Esophagus squamous epithelium (tissue), 5 donors: ENCODE measurements around the gene EIF4EBP2. TPM values are rescaled to one million over a fixed set of nuclear protein-coding genes. Genes with fewer than 3 reads are reported as not detected.

ENCODE experiments used
- DNase-seq: peaks from one replicate; lab custom pipeline; 2025; lab: John Stamatoyannopoulos, UW
- H3K27ac ChIP-seq, 4 donors: fragments of 200-600 bp; sonication (generic); one replicate each; pipeline ENCODE4 v1.5.1; 2016 to 2019; ENCODE audit warnings: mild to moderate bottlenecking in 1 of 4
- H3K27me3 ChIP-seq, 4 donors: fragments of 200-600 bp; sonication (generic); 1 replicate in 3 of 4; 2 replicates in 1 of 4; pipeline versions ENCODE4 v1.5.1 to v1.6.0; 2017 to 2021; ENCODE audit warnings: antibody characterized with exemption in 1 of 4
- H3K36me3 ChIP-seq, 3 donors: fragments of 200-600 bp; sonication (generic); one replicate each; pipeline ENCODE4 v1.5.1; 2016 to 2019
- H3K4me1 ChIP-seq, 3 donors: fragments of 200-600 bp; sonication (generic); one replicate each; pipeline ENCODE4 v1.5.1; 2017 to 2019
- H3K4me3 ChIP-seq, 4 donors: fragments of 200-600 bp; sonication (generic); 1 replicate in 3 of 4; 2 replicates in 1 of 4; pipeline ENCODE4 v1.5.1; 2016 to 2019; ENCODE audit warnings: mild to moderate bottlenecking in 2 of 4, moderate library complexity in 1 of 4
- H3K9me3 ChIP-seq, 3 donors: fragments of 200-600 bp; sonication (generic); one replicate each; pipeline ENCODE4 v1.5.1; 2016 to 2019
- CTCF ChIP-seq, 6 experiments: fragments of 450-650 bp in 4 of 6; fragments of 200-600 bp in 2 of 6; sonication (generic) in 2 of 6; IDR thresholded peaks; one replicate each; pipeline ENCODE4 v1.5.1; 2016 to 2019; ENCODE audit warnings: antibody characterized with exemption in 6 of 6, mild to moderate bottlenecking in 4 of 6, moderate library complexity in 4 of 6
- POLR2A ChIP-seq, 4 donors: fragments of 450-650 bp; IDR thresholded peaks; one replicate each; pipeline ENCODE4 v1.6.1; 2017; ENCODE audit warnings: antibody characterized with exemption in 4 of 4, mild to moderate bottlenecking in 4 of 4, moderate library complexity in 3 of 4
- WGBS, 2 donors: methylation state at CpG; one replicate each; pipeline ENCODE4 v1.1.5; 2018; 5-methylcytosine and 5-hydroxymethylcytosine counted together
- intact Hi-C: fragments of 100-400 bp; cut with DNase I; formaldehyde crosslinking; loops from one replicate; pipeline ENCODE4 v1.15.0; 2022
- total RNA-seq, 4 donors: library from RNA; depleted of rRNA; stranded (reverse); fragments of >200 nt; gene quantifications; one replicate each; pipeline ENCODE4 v1.1.0, GENCODE V29; 2016
- donor health status: DM: yes; HTN: yes; CAD: no.

EIF4EBP2 gene
- total RNA-seq, 4 donors from 2014 or later = 34.5 to 57.2 (median 43.2) TPM

DNA sequence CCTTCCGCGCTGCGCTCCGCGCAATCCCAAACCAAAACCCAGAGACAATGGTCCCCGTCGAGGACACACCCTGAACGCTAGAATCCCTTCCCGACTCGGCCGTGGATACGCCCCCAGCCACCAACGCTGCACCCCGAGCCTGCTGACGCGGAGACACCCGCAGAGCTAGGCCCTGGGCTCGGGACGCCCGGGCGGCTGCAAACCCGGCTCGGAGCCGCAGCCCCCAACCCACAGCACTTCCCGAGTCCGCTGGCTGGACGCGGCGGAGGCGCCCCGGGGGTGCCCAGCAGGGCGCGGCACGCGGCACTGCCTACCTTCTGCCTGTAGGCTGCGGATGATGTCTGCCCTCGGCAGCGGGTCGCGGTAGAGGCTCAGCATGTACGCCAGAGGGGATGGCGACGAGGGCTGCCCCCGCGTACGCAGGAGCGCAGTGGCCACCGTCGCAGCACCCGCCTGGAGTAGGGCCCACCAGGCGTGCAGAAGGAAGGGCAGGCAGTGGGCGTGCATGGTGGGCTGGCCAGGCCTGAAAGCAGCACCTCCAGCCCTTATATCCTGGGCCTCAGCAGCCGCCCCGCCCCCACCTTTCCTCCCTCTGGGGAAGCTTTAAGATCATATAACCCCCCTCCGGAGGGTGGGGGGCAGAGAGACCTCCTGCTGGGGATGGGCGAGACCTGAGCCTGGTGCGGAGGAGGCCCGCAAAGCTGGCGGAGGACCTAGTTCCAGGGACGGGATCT is 37.4 kb downstream of the EIF4EBP2 start, which contains the start of gene NODAL:
NODAL (minus strand) TSS at position 521 of the 734 bp plus-strand sequence; CDS start at position 507, 14 bp downstream.
- H3K4me3 ChIP-seq = peak within 1 kb of the TSS in 3 of 4 donors; percentile 4 to 60 (median 34)
- no peak for DNase-seq
- TF ChIP-seq POLR2A (IDR thresholded peaks at IDR 0.05) (no peak), CTCF (IDR thresholded peaks at IDR 0.05) (peak in 1 of 6 experiments; percentile 5)
- H3K9me3 ChIP-seq = no peaks in the 10 kb centered on the region
- peaks cover 10 to 55% (median 20%) of the 10 kb centered on the region in 4 donors for H3K27me3 ChIP-seq
- WGBS, 2 donors = 40% methylated on average over 1 of the region's 60 CpGs; no CpG with 5 or more reads in 1 of the 2 donors
- H3K4me1 ChIP-seq = peaks cover 15 to 37% (median 16%) of the 10 kb centered on the region in 3 donors
- H3K36me3 ChIP-seq = no peaks in the 10 kb centered on the region
- H3K27ac ChIP-seq = no peak within 1 kb of the TSS
- intact Hi-C loops = no loop called here

- DNase-seq = no peak
- WGBS, 2 donors = 20 to 39% methylated on average over 2 to 5 of the region's 12 CpGs
- Histone ChIP-seq H3K9me3 (no peaks in the 10 kb centered on the region), H3K27me3 (peaks cover 10 to 55% (median 20%) of the 10 kb centered on the region in 4 donors), H3K36me3 (no peaks in the 10 kb centered on the region), H3K4me1 (peaks cover 15 to 41% (median 16%) of the 10 kb centered on the region in 3 donors), H3K27ac (no peak overlapping the region), H3K4me3 (peak overlapping the region in 1 of 4 donors; percentile 60)
- TF ChIP-seq POLR2A (IDR thresholded peaks at IDR 0.05) = no peak
- TF ChIP-seq CTCF (IDR thresholded peaks at IDR 0.05) = no peak
- intact Hi-C loops = no loop called here
Measured at GRCh38 chr10:70441895-70442309, 38.0 kb downstream of the EIF4EBP2 start.

DNA sequence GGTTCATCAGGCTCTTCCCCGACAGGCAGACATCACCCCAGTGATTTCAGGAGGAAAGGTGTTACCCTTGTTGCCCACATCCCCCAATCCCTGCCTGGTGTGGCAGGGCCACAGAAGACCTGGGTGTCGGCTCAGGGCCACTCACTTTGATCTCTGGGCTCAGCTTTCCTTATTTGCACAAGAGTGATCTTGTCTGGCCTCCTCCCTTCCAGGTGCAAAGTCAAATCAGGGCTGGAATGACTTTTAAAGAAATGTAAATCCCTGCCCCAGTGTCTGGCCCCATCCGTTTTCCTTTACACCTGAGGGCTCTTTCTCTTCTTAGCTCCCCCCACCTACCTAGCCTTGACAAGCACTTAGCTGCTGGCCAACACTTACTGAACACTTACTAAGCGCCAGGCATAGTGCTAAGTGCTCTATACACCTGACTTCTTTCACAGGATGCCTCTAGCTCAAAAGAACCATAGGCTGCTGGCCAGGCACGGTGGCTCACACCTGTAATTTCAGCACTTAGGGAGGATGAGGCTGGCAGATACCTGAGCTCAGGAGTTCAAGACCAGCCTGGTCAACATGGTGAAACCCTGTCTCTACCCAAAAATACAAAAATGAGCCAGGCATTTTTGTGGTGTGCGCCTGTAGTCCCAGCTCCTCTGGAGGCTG is 38.5 kb downstream of the EIF4EBP2 start:
- Histone ChIP-seq H3K36me3 (no peaks in the 10 kb centered on the region), H3K27ac (no peak overlapping the region), H3K4me1 (peaks cover 15 to 41% (median 16%) of the 10 kb centered on the region in 3 donors), H3K9me3 (no peaks in the 10 kb centered on the region), H3K4me3 (no peak overlapping the region), H3K27me3 (peaks cover 10 to 55% (median 20%) of the 10 kb centered on the region in 4 donors)
- WGBS, 2 donors = 60 to 69% methylated on average over 4 to 5 of the region's 6 CpGs
- no peak for DNase-seq
- intact Hi-C loops = no loop called here
- no peak for TF ChIP-seq CTCF (IDR thresholded peaks at IDR 0.05)
- no peak for TF ChIP-seq POLR2A (IDR thresholded peaks at IDR 0.05)

DNA sequence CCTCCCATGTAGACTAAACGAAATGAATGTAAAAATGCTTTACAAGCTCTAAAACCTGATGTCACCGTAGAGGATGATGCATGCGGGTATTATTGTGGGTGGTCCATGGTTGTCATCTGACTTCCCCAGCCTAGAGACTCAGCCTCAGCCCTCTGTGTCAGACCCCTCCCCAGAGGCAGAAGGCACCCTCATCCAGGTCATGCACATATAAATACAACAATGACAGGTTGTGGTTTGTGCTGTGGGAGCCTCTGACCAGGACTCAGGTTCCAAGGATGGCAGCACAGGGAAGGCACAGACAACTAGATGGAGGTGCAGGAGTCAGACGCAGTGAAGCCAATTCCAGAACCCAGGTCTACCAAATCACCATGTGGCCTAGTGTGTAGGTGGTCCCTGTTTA is 40.8 kb downstream of the EIF4EBP2 start:
- Histone ChIP-seq H3K9me3 (no peaks in the 10 kb centered on the region), H3K27ac (no peak overlapping the region), H3K27me3 (peaks cover 10 to 40% (median 20%) of the 10 kb centered on the region in 4 donors), H3K4me1 (peaks cover 15 to 50% (median 16%) of the 10 kb centered on the region in 3 donors), H3K36me3 (no peaks in the 10 kb centered on the region), H3K4me3 (no peak overlapping the region)
- intact Hi-C loops = no loop called here
- no peak for TF ChIP-seq CTCF (IDR thresholded peaks at IDR 0.05)
- TF ChIP-seq POLR2A (IDR thresholded peaks at IDR 0.05) = no peak
- 89 to 90% methylated on average over 4 of the region's 4 CpGs for WGBS, 2 donors
- DNase-seq = no peak
